ENCODE data around the gene TMEM273.
"Not testable (repeated sequence)": the region's sequence is repeated elsewhere in the genome, so short reads cannot be mapped to it uniquely, and the experiment has no call there.

TMEM273 gene

DNA sequence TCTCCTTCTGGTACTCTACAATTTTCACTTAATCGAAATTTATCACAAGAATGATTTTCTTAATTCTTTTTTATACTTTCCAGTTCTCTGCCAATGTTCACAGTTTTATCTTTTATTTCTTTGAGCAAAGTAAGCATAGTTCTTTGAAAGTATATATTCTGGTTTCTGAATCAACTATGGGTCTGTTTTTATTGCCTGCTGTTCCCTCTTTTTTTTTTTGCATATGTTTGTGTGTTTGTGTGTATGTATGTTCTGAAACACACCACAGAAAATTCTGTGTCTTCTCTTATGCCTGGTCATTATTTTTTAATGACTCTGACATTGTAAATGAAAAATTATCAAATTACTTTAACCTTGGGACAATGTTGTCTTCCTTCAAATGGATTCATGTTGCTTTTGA, 15.9 kb upstream of the TMEM273 start:
- DNase-seq = no peak

DNA sequence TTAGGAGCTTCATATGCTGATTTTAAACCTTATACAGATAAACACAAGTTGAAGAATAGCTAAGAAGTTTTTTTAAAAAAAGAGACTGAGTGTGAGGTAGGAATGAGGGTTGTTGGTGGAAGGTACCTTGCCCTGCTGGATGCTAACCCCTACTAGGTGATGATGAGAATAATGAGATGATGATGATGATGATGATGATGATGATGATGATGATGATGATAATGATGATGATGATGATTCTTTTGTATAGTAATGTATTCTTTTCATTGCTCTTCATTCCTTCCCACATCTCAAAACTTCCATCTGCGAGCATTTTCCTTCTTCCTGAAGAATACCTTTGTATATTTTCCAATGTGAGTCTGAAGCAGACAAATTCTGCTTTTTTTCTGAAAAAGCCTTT, 14.1 kb upstream of the TMEM273 start:
- no peak for DNase-seq

DNA sequence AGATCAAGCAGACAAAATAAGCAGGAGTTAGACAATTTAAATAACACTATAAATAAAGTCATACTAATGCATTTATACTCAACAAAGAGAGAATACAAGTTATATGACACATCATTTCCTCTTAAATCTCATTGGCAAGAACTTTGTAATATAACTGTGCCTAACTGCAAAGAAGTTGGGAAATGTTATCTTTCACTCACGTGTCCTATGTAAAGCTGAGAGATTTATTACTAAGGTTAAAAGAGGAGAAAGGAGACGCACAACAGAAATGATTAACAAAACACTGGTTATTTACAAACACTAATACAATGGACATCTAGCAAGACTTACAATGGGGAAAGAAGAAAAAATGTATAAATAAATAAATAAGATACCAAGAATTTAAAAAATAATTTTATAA, 12.7 kb upstream of the TMEM273 start:
- no peak for DNase-seq

DNA sequence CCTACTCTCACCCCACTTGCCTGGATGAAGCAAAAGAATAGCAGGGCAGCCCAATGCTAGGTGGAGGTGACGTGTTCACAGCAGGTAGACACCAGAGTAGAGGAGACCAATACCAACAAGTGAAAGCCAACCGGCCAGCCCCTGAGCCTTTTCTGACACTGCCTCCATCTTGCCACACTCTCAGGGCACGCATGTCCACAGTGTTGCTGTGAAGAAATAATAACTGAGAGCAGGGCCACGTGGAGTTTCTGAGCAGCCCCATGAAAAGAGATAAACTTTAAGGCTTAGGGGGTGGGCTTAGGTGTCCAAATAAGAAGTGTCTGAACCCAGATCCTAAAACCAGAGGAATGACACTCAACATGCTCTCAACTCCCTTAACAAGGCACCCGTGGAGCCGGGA, 9.0 kb upstream of the TMEM273 start:
- no peak for DNase-seq

DNA sequence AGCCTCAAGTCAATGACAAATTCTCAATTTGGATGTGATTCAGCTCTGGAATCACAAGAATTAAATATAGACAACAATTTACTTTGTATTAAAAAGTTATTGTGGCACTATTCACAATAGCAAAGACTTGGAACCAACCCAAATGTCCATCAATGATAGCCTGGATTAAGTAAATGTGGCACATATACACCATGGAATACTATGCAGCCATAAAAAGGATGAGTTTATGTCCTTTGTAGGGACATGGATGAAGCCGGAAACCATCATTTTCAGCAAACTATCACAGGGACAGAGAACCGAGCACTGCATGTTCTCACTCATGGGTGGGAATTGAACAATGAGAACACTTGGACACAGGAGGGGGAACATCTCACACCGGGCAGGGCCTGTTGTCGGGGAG, 7.7 kb upstream of the TMEM273 start:
- not testable (repeated sequence) for DNase-seq

DNA sequence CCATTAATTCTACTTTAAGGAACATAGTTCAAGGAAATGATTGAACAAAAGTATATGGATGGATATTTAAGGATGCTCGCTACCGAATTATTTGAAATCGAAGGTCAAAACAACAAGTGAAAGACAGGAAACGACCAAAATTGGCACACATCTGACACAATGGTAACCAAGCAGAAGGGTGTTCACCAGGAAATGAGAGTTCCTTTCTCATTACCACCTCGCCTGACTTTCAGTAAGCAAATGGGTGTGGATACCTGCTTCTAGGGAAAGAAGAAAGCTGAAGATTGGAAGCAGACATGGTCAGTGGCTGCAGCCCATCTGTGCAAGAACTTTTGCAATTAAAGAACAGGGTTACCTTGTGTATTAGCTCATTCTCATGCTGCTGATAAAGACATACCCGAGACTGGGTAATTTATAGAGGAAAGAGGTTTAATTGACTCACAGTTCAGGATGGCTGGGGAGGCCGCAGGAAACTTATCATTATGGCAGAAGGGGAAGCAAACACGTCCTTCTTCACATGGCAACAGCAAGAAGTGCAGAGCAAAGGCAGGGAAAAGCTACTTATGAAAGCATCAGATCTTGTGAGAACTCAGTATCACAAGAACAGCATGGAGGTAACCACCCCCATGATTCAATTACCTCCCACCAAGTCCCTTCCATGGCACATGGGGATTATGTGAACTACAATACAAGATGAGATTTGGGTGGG, 6.2 kb upstream of the TMEM273 start:
- DNase-seq = no peak

DNA sequence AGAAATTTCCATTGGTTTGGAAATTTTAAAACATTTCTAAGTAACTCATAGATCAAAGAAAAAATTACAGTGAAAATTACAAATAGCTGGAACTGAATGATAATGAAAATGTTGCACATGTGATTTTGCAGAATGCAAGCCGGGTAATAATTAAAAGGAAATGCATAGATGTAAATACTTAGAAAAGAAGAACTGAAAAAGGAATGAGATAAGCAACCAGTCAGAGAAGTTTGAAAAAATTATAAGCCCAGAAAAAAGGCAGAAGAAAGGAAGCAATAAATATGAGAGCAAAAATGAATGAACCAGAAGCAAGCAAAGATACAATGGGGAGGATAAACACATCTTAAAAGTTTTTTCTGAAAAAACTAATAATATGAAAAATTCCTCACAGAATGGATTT, 3.2 kb upstream of the TMEM273 start:
- no peak for DNase-seq

DNA sequence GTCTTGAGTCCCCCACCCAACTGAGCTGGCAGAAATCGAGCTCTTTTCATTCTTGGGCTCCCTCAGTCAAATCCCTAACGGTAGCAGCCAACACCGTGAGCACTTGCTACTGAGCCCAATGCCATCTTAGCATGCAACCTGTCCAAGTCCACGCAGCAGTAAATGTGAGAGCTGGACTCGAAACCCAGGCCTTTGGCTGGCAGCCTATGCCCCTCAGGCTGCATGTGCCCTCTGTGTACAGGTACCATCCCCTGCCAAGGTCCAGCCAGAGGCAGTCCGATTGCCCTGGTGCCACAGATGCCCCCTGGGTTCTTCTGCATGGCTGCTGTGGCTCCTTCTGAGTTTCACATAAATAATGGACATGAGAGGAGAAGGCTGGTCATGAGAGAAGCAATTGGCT, 1.2 kb upstream of the TMEM273 start:
- DNase-seq = no peak

DNA sequence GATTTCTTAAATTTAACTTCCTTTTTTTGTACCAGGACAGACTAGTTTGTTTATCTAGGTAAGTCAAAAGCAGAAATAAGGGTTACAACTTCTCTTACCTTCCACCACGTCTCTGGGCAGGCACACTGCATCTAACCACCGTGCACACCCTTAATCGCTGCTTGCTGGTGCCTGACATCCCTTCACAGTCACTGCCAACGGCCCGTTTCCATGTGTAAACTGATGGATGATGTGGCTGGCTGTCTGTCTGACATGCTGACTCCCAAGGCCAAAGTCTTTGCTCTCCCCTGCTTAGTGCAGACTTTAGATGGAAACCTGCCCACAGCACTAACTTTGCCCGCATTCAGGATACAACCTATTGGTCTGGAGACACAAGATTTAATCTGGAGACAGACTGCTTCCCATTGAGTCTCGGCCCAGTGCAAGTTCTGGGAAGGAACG, 1.1 kb downstream of the TMEM273 start:
- no peak for DNase-seq

DNA sequence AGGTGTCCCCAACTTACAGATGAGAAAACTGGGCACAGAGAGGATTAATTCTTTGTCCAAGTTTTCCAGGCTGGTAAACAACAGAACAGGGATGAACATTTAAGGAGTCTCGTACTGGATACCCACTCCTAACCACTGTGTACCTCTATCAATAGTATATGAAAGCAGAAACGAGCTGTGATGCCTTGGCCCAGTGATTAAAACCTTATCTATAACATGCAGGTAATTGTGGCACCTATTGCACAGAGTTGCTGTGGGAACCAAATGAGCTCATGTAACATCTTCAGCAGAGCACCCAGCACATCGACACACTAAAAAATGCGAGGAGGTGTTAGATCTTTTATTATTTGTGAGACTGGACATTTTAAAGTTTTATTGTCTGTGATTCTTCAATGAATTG, 1.6 kb downstream of the TMEM273 start:
- DNase-seq = no peak

DNA sequence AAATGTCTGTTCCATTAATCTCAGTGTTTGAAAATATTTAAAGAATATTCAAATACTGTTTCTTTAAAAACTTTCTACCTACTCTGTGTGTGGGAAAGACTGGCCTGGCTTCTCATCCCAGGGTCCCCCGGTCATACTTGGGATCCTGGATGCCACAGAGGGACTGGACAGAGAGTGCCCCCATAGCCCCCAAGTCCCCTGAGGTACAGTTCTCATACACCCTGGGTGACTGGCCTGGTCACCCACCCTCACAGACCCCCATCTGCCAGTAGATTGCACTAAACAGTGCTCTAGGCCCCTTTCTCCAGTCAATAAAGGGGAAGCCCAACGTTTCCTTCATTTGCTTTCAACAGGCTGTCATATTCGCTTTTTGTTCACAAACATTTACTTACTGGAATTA, 3.0 kb downstream of the TMEM273 start:
- no peak for DNase-seq

DNA sequence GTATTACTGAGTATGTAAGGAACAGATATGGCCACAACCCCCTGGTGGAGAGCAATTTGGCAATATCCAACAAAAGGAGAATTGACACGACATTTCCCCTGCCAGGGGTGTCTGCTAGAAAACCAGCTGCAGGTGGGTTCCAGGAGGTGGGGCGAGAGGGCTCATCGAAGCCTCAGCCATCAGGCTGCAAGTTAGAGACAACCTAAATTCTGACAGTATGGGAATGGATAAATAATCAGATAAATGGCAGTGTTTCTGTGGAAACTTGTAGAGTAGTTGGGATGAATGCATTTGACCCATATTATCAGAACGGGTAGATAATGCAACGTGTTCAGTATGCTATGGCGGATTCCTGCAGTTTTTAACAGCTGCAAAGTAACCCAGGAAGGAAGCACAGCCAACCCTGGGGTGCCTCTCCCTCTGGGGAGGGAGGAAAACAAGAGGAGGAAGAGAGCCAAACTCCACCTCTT, 3.5 kb downstream of the TMEM273 start:
- DNase-seq = no peak

DNA sequence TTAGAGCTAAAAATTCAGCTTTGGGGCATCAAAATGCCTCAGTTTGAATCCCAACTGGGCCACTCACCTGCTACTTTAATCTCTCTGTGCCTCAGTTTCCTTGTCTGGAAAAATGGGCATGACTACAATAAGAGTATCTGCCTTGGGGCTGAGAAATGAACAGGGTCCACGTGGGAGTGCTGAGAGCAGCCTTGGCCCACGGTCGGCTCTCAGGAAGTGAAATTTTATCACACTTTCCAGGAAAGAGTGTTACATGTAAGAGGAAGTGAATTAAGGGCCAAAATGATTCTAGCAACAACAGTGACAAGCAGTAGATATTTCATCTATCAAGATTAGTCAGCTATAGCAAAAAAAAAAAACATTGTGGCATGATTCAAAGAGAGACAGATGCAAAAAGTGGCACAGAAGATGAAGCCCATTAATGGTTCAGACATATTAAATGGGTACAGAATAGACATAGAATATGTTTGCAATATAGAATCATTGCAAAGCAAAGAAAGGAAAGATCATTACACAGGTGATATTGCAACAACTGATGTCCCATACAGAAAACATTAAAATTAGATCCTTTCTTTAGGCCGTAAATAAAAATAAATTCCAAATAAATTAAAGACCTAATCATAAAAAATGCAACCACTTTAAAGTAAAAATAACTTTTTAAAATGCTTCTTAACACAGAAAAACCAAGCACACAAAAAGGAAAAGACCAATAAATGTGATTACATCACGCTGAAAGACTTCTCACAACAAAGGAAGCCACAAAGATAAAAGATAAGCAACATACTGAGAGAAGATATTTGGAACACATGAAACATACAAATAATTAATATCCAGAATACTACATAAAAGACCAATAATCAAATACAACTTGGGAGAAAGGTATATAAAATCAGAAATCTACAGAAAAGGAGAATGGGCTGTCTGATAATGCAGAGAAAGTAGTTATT, 4.3 kb downstream of the TMEM273 start:
- no peak for DNase-seq

DNA sequence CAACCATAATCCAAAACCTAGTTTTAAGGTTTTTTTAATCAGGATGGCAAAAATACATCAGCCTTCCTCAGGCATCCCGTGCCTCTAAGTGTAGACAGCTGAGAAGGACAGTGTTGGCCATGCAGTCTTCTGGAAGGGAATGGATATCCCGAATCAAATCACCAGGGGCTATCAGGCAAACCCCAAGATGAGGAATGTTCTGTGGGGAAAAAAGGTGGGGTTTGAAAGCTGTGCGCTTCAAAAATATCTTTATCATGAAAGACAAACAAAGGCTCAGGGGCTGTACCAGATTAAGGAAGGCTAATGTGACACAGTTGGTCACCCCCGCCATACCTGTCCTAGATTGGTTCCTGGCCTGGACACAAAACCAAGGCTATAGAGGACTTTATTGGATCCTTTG, 5.4 kb downstream of the TMEM273 start:
- DNase-seq = no peak

DNA sequence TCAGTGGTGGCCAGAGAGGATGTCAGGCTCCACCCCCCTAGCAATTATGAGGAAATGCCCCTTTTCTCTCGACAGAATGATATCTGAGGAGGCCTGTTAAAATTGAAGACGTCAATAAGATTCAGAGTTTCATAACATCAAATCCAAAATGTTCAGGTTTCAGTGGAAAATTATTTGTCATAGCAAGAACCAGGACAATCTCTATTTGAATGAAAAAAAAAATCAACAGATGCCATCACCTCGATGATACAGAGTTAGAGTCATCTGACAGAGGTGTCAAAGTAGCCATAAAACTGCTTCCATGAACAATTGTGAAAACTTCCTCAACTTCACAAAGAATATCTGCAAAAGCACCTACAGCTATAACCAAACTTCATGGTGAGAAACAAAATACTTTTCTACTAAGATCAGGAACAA, 7.7 kb downstream of the TMEM273 start:
- DNase-seq = no peak

DNA sequence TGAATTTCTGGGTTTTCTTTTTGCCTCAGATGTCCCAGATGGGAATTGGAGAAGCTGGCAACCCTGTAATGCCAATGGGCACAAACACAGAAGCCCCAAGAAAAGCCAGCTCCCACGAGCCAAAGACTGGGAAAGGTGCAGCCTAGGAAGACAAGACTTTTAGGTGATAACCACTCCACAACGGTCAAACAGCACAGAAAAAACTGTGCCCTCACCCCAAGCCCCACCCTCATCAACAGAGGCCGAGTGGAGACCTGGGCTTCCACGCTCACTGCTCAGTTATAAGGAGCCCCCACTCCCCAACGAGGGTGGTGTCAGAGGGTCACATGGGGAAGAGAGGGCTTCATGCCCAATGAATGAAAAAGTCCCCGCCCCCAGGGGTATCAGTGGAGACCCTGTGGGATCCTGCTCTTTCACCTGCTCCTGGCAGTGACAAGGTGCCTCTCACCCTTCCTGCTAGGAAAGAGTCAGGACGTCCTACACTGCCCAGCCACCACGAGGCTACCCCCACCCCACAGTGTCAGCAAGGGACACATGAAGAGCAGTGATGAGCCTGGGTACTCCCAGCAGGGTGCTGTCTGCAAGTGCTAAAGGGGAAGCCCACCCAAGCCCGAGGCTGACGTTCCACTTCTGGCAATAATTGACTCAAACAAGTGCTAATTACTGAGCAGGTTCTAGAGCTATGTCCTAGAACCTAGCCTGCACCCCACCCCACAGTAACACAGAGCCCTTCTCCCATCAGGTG, 8.3 kb downstream of the TMEM273 start:
- no peak for DNase-seq

DNA sequence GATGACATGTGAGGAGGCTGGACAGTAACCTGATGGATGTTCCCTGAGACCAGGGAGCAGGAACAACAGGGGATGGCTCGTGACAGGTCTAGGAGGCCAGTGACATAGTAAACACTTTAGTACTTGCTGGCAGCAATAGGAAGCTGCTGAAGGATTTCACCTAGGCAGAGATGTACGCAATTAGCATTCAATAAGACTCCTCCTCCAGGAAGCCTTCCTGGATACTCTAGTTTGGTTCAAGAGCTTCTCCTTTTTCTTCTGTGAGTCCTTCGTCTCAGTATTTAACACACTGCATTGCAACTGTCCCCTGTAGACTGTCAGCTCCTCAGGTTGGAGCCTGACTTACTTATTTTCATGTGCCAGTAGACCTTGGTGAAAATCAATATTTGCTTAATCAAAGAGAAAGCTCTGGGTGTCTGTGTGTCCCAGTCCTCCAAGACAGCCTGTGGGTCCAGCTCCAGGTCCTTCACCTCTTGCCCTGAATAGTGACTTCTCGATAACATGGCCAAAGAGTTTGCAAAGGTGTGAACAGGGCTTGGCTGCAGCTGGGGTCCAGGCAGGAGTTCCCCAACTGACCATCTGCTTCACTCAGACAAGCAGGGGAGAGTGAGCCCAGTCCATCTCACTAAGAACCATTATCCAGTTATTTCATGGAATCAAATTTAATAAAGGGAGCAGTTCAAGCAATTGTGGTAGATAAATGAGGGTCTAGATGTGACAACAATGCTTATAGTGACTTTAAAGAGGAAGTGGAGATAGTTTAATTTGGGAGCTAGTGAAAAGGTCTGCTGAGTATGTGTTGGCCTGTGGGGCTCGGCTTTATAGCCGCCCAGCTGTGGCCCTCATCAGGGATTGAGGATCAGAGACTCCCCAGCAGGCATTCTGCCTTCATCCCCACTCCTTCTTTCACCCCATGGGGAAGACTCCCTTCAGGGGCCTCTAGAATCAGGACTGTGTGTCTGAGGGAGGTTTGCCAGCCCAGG, 9.4 kb downstream of the TMEM273 start:
- DNase-seq = no peak

DNA sequence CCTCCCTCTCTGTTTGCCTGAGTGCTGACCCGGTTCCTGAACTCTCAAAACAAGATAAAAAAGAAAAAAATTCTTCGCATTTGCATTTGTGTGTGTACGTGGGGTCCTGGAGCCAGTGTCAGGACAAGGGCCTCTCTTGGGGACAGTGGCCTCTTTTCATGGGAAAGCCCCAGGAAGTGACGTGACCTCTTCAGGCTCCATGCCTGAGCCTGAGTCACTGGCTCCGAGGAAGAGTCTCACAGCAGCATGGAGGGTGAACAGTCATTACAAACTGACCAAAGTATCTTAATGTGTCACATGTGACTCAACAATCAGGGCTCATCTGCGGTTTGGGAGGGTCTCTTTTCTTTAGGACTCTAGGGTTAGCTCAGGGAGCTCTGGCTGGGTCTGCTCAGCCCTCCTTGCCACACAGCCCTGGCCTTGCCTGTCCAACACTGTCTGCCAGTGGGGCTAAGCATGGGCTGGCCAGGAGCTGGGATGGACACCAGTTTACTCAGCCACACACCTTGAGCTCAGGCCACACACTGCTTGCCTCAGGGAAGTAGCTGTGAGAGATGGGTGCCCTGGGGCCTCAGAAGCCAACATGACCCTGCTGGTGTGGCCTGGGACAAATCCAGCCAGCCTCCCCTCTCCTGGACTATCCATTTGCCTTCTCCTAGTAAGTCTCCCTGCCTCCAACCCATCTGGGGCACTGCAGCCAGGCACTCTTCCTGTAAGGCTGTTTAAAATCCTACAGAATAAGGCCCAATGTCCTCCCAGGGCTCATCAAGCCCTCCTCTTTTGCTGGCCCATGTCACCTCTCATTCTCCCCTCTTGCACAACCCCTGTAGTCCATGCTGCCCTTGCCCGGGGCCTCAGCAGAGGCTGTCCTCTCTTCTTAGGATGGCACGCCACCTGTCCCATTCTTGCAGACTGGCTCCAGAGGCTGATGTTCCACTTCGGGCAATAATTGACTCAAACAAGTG, 10.5 kb downstream of the TMEM273 start:
- no peak for DNase-seq

DNA sequence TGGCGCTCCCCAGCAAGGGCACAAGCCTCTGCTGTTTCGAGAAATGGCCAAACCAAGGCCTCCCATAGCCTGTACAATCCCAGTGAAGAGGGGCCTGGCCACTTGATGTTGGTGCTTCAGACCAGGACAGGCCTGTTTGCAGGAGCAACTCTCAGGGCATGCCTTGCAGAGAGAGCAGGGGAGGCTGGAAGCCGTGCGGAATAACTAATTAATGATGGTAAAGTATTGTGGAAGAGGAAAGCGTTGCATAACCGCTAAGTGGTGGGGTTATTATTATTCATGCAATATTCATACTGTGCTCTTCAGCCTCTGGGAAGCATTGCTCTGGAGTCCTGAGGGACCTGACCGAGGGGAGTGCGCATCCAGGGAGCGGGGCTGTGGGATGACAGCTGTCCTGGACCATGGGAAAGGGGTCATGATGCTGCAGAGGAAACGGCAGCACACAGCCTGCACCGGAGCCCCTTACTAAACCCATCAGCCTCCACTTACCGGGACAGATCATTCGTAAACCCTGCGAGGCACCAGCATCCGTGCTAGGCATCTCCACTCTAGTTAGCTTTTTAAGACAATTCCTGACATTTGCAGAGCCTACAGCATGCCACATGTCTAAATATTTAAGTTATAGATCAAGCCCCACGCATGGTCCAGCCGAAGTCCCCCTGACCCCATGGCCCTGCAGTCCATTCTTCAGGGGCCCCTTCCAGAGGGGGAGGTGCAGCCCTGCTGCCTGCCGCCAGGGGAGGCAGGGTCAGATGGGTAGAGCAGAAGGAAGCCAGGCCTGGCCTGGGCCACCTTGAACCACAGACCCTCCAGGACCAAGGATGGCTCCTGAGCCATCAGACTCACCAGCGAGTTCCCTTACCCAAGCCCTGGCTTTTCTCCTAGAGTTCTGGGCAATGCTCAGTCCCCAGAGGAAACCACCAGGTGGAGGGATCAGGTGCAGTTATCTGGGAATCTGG, 11.6 kb downstream of the TMEM273 start:
- DNase-seq = no peak

All from NCI-H748 treated with DMSO at 0.1 percent for 48 hours (cell line).